C4-2B (cell line): ENCODE data around the gene NWD2.
A peak's percentile ranks its signal among the peaks of the same experiment; 100 is the strongest.

Experiments used
- H3K27ac ChIP-seq: fragments of 450-650 bp; 2 replicates; pipeline ENCODE4 v1.5.1; 2017
- CTCF ChIP-seq: fragments of 450-650 bp; conservative IDR thresholded peaks from 2 replicates; pipeline ENCODE4 v1.5.1; 2017; ENCODE audit warnings: mild to moderate bottlenecking
- ZFX ChIP-seq: fragments of 450-650 bp; IDR thresholded peaks from 2 replicates; pipeline ENCODE4 v1.6.1; 2017

NWD2 gene

GRCh38 chr4:37381040-37381668 is 136.6 kb downstream of the NWD2 start:
- TF ChIP-seq ZFX (no peak), CTCF (no peak)
- no peak overlapping the region for H3K27ac ChIP-seq

- H3K27ac ChIP-seq: no peak overlapping the region
- no peak for TF ChIP-seq ZFX
- peak; percentile 71 for TF ChIP-seq CTCF
Observed at GRCh38 chr4:37383579-37384229, 139.2 kb downstream of the NWD2 start.

GRCh38 chr4:37385424-37385823 is 140.9 kb downstream of the NWD2 start:
- TF ChIP-seq CTCF (no peak), ZFX (no peak)
- no peak overlapping the region for H3K27ac ChIP-seq

GRCh38 chr4:37388681-37389365 is 144.3 kb downstream of the NWD2 start:
- H3K27ac ChIP-seq: no peak overlapping the region
- no peak for TF ChIP-seq CTCF
- no peak for TF ChIP-seq ZFX

GRCh38 chr4:37389366-37389765 is 144.8 kb downstream of the NWD2 start:
- TF ChIP-seq ZFX (no peak), CTCF (no peak)
- H3K27ac ChIP-seq: no peak overlapping the region

GRCh38 chr4:37389967-37390580 is 145.5 kb downstream of the NWD2 start:
- TF ChIP-seq ZFX (no peak), CTCF (peak; percentile 83)
- no peak overlapping the region for H3K27ac ChIP-seq
